H1 (cell line): ENCODE data around the gene CHSY3. TPM values are rescaled to one million over a fixed set of nuclear protein-coding genes. Genes with fewer than 3 reads are reported as not detected.

Experiments used
- CTCF ChIA-PET: fragments of 300-600 bp; sonication (Branson Sonifier 250); formaldehyde crosslinking; loops from one replicate; lab custom pipeline; 2021; ENCODE audit not compliant: partially characterized antibody; lab: Charles Lee
- POLR2A ChIA-PET: fragments of 300-600 bp; sonication (Branson Sonifier 250); formaldehyde crosslinking; loops from one replicate; lab custom pipeline; 2021; ENCODE audit warnings: inconsistent platforms; ENCODE audit not compliant: partially characterized antibody; lab: Charles Lee
- DNase-seq, 2 experiments: peaks; one replicate each; pipeline versions ENCODE4 v3.0.0 to v3.0.0-alpha.2; 2010 to 2022; ENCODE audit warnings: low spot score in 2 of 2, low read depth in 1 of 2, mixed read lengths in 1 of 2
- FAIRE-seq: peaks from 2 replicates; lab custom pipeline; 2011; peaks lifted over from hg19 to GRCh38; lab: Jason Lieb, UNC
- H2AFZ ChIP-seq: 2 replicates; pipeline ENCODE4 v1.8.1; 2012; ENCODE audit warnings: low read length, inconsistent platforms
- H2AK5ac ChIP-seq: 2 replicates; pipeline ENCODE4 v1.6.1; 2013; ENCODE audit warnings: low read depth, low read length
- H2BK120ac ChIP-seq: replicated peaks from 2 replicates; pipeline ENCODE3; 2013; ENCODE audit warnings: low read depth, low read length, inconsistent platforms
- H2BK12ac ChIP-seq: 2 replicates; pipeline ENCODE4 v1.6.1; 2013; ENCODE audit warnings: low read depth, low read length
- H2BK15ac ChIP-seq: 2 replicates; pipeline ENCODE4 v1.6.1; 2013; ENCODE audit warnings: low read length
- H2BK20ac ChIP-seq: 2 replicates; pipeline ENCODE4 v1.6.1; 2013; ENCODE audit warnings: low read length
- H2BK5ac ChIP-seq: 2 replicates; pipeline ENCODE4 v1.6.1; 2013; ENCODE audit warnings: low read depth, low read length
- H3K14ac ChIP-seq: 2 replicates; pipeline ENCODE4 v1.6.1; 2013; ENCODE audit warnings: inconsistent platforms; ENCODE audit not compliant: insufficient read length
- H3K18ac ChIP-seq: 2 replicates; pipeline ENCODE4 v1.6.1; 2013; ENCODE audit warnings: low read length; ENCODE audit errors: extremely low read depth
- H3K23ac ChIP-seq: 2 replicates; pipeline ENCODE4 v1.6.1; 2013; ENCODE audit warnings: inconsistent platforms; ENCODE audit not compliant: insufficient read length
- H3K23me2 ChIP-seq: 2 replicates; pipeline ENCODE4 v1.6.1; 2013; ENCODE audit warnings: low read depth, low read length
- H3K27ac ChIP-seq: 2 replicates; pipeline ENCODE4 v1.6.1; 2011; ENCODE audit warnings: low read depth, low read length, inconsistent platforms
- H3K27me3 ChIP-seq, 4 experiments: replicated peaks in 1 of 4; 1 replicate in 1 of 4; 2 replicates in 3 of 4; pipeline versions ENCODE4 v1.6.1 to v1.8.1; 2011 to 2013; ENCODE audit warnings: low read length in 3 of 4, mild to moderate bottlenecking in 3 of 4, inconsistent platforms in 2 of 4, mixed read lengths in 2 of 4, moderate library complexity in 1 of 4; ENCODE audit not compliant: control insufficient read depth in 3 of 4, insufficient read depth in 3 of 4; ENCODE audit errors: extremely low read depth in 1 of 4
- H3K36me3 ChIP-seq, 4 experiments: 2 replicates each; pipeline versions ENCODE4 v1.6.1 to v1.8.1; 2011 to 2013; ENCODE audit warnings: mild to moderate bottlenecking in 4 of 4, low read length in 3 of 4, moderate library complexity in 2 of 4, control low read depth in 1 of 4, inconsistent platforms in 1 of 4; ENCODE audit not compliant: insufficient read depth in 4 of 4, control insufficient read depth in 2 of 4
- H3K4ac ChIP-seq: replicated peaks from 2 replicates; pipeline ENCODE3; 2013; ENCODE audit warnings: low read length, low read depth, mixed read lengths, inconsistent platforms; ENCODE audit not compliant: insufficient read length
- H3K4me1 ChIP-seq, 4 experiments: replicated peaks in 1 of 4; 1 replicate in 1 of 4; 2 replicates in 3 of 4; pipeline versions ENCODE4 v1.6.1 to v1.8.1; 2011 to 2013; ENCODE audit warnings: low read length in 3 of 4, inconsistent platforms in 2 of 4, mixed read lengths in 1 of 4; ENCODE audit not compliant: insufficient read depth in 4 of 4, control insufficient read depth in 3 of 4
- H3K4me2 ChIP-seq, 2 experiments: 2 replicates each; pipeline versions ENCODE4 v1.6.1 to v1.8.1; 2011 to 2013; ENCODE audit warnings: low read depth in 2 of 2, low read length in 2 of 2, control low read depth in 1 of 2, inconsistent platforms in 1 of 2, mild to moderate bottlenecking in 1 of 2; ENCODE audit not compliant: insufficient read depth in 1 of 2
- H3K4me3 ChIP-seq, 4 experiments: fragments of 200-600, 300-600 bp in 1 of 4; sonication (generic), shearing (Covaris generic), sonication (Bioruptor Twin) in 1 of 4; 2 replicates each; pipeline versions ENCODE4 v1.5.1 to v1.8.1; 2011 to 2016; ENCODE audit warnings: low read length in 4 of 4, low read depth in 3 of 4, control low read depth in 2 of 4, inconsistent platforms in 2 of 4, mild to moderate bottlenecking in 2 of 4, mixed read lengths in 1 of 4, moderate library complexity in 1 of 4; ENCODE audit not compliant: insufficient read depth in 2 of 4; ENCODE audit errors: extremely low read depth in 1 of 4
- H3K56ac ChIP-seq: replicated peaks from 2 replicates; pipeline ENCODE3; 2013; ENCODE audit warnings: low read depth, mild to moderate bottlenecking, mixed read lengths, low read length, inconsistent platforms; ENCODE audit not compliant: insufficient read length
- H3K79me1 ChIP-seq: 2 replicates; pipeline ENCODE4 v1.6.1; 2013; ENCODE audit warnings: low read depth, low read length, control low read depth
- H3K79me2 ChIP-seq, 2 experiments: 2 replicates each; pipeline versions ENCODE4 v1.6.1 to v1.8.1; 2012 to 2013; ENCODE audit warnings: low read length in 2 of 2, mild to moderate bottlenecking in 2 of 2, inconsistent platforms in 1 of 2; ENCODE audit not compliant: insufficient read depth in 2 of 2, control insufficient read depth in 1 of 2
- H3K9ac ChIP-seq, 4 experiments: replicated peaks in 1 of 4; 1 replicate in 1 of 4; 2 replicates in 3 of 4; pipeline versions ENCODE4 v1.6.1 to v1.8.1; 2011 to 2013; ENCODE audit warnings: low read depth in 3 of 4, low read length in 3 of 4, control low read depth in 2 of 4, mild to moderate bottlenecking in 2 of 4, moderate library complexity in 2 of 4, inconsistent platforms in 1 of 4; ENCODE audit errors: extremely low read depth in 1 of 4
- H3K9me3 ChIP-seq, 2 experiments: 2 replicates each; pipeline versions ENCODE4 v1.6.1 to v1.8.1; 2012 to 2013; ENCODE audit warnings: mild to moderate bottlenecking in 2 of 2, moderate library complexity in 2 of 2, control low read depth in 1 of 2, inconsistent platforms in 1 of 2, low read depth in 1 of 2, low read length in 1 of 2, mixed read lengths in 1 of 2; ENCODE audit not compliant: insufficient read depth in 2 of 2
- H4K20me1 ChIP-seq, 2 experiments: replicated peaks in 1 of 2; 2 replicates each; pipeline versions ENCODE3 to v1.8.1; 2011 to 2013; ENCODE audit warnings: inconsistent platforms in 2 of 2, low read length in 2 of 2, mild to moderate bottlenecking in 1 of 2; ENCODE audit not compliant: insufficient read depth in 2 of 2, control insufficient read depth in 1 of 2
- H4K5ac ChIP-seq: 2 replicates; pipeline ENCODE4 v1.6.1; 2013; ENCODE audit warnings: low read length, low read depth, mixed read lengths, inconsistent platforms; ENCODE audit not compliant: insufficient read length
- H4K8ac ChIP-seq: 2 replicates; pipeline ENCODE4 v1.8.0; 2013; ENCODE audit warnings: mild to moderate bottlenecking, moderate library complexity, low read length, inconsistent platforms; ENCODE audit not compliant: insufficient read depth; ENCODE audit errors: extremely low read depth
- H4K91ac ChIP-seq: replicated peaks from 2 replicates; pipeline ENCODE3; 2013; ENCODE audit warnings: low read length, mixed read lengths, inconsistent platforms; ENCODE audit not compliant: insufficient read length
- ASH2L ChIP-seq: fragments of 200-600, 300-600 bp; sonication (generic); IDR thresholded peaks from one replicate; pipeline ENCODE4 v1.7.1; 2017; ENCODE audit warnings: low read length
- CHD1 ChIP-seq: IDR thresholded peaks from 2 replicates; pipeline ENCODE4 v1.6.1; 2012; ENCODE audit warnings: low read depth, low read length, improper control_type of control experiment
- SP4 ChIP-seq: IDR thresholded peaks from 2 replicates; pipeline ENCODE4 v1.6.1; 2012; ENCODE audit warnings: low read length, inconsistent platforms
- WGBS, 2 experiments: shearing (Covaris generic) in 1 of 2; methylation state at CpG; one replicate each; pipeline versions ENCODE4 v1.1.6 to v1.1.7; 2013 to 2015; ENCODE audit warnings: low lambda C conversion rate in 2 of 2, mixed read lengths in 2 of 2, inconsistent platforms in 1 of 2, low coverage in 1 of 2, missing lambda C conversion rate in 1 of 2; ENCODE audit not compliant: insufficient replicate concordance in 2 of 2, insufficient coverage in 1 of 2, insufficient read length in 1 of 2; ENCODE audit errors: extremely low coverage in 1 of 2, missing lambda C conversion rate in 1 of 2; 5-methylcytosine and 5-hydroxymethylcytosine counted together
- polyA plus RNA-seq, 7 experiments: library from polyadenylated mRNA; depleted of rRNA in 3 of 7; stranded (reverse) in 5 of 7; unstranded in 2 of 7; fragments of >200 nt in 5 of 7; fragments of 200-250 nt in 2 of 7; gene quantifications; 1 replicate in 5 of 7; 2 replicates in 1 of 7; 4 replicates in 1 of 7; pipeline versions ENCODE4 v1.2.1 to v1.2.3, GENCODE V29; 2011 to 2013; ENCODE audit warnings: missing spikeins in 2 of 7, mixed read lengths in 2 of 7
- total RNA-seq: library from RNA; stranded (reverse); fragmentation: NEBNext Ultra II Directional; extraction: Animal tissue kit (Norgen Biotek cat#: 25700); gene quantifications from 2 replicates; pipeline ENCODE4 v1.2.1, GENCODE V29; 2021

The CHSY3 gene
- total and polyA plus RNA-seq, 2 of the 8 experiments (the other 6 are each of a cell fraction or from before 2014, with no cell fraction given), result 0.24 to 1.8 TPM

GRCh38 chr5:129884322-129884721 lies 19.9 kb upstream of the CHSY3 start:
- no peak overlapping the region for H2AFZ ChIP-seq
- no peak overlapping the region for H2BK15ac ChIP-seq
- no peak overlapping the region for H3K9ac ChIP-seq
- no peaks in the 10 kb centered on the region for H4K20me1 ChIP-seq
- no peak overlapping the region for H2BK120ac ChIP-seq
- no peak overlapping the region for H2BK12ac ChIP-seq
- H3K9me3 ChIP-seq, result no peaks in the 10 kb centered on the region
- H3K4ac ChIP-seq, result no peak overlapping the region
- H4K5ac ChIP-seq, result no peak overlapping the region
- H3K79me1 ChIP-seq, result no peaks in the 10 kb centered on the region
- H3K4me1 ChIP-seq, result no peaks in the 10 kb centered on the region
- H4K91ac ChIP-seq, result no peak overlapping the region
- H3K27ac ChIP-seq, result no peak overlapping the region
- no peak overlapping the region for H3K4me3 ChIP-seq
- ChIA-PET CTCF (interaction anchor here (1.2 kb wide), 1 partner anchor 258 kb away, joined by 3 read pairs; no protein-coding TSS in a partner anchor), POLR2A (no interaction called here)
- FAIRE-seq, result no peak
- no peak overlapping the region for H2BK5ac ChIP-seq
- DNase-seq, result no peak
- H3K56ac ChIP-seq, result no peak overlapping the region
- H3K79me2 ChIP-seq, result no peaks in the 10 kb centered on the region
- H3K14ac ChIP-seq, result no peak overlapping the region
- H3K27me3 ChIP-seq, result no peaks in the 10 kb centered on the region
- H3K23ac ChIP-seq, result no peak overlapping the region
- no peak overlapping the region for H4K8ac ChIP-seq
- no peaks in the 10 kb centered on the region for H3K23me2 ChIP-seq
- H2AK5ac ChIP-seq, result no peak overlapping the region
- H3K18ac ChIP-seq, result no peak overlapping the region
- no peak overlapping the region for H2BK20ac ChIP-seq
- H3K4me2 ChIP-seq, result no peak overlapping the region
- 86% methylated on average over 1 of the region's 1 CpG; no CpG with 5 or more reads in 1 of the 2 experiments for WGBS, 2 experiments
- H3K36me3 ChIP-seq, result no peaks in the 10 kb centered on the region
- no peak for TF ChIP-seq SP4
- TF ChIP-seq CHD1, result no peak
- no peak for TF ChIP-seq ASH2L
